ENCODE results near the gene REXO1.
A peak's percentile ranks its signal among the peaks of the same experiment; 100 is the strongest.
"Not testable (repeated sequence)": the region's sequence is repeated elsewhere in the genome, so short reads cannot be mapped to it uniquely, and the experiment has no call there.

Gene REXO1

DNA sequence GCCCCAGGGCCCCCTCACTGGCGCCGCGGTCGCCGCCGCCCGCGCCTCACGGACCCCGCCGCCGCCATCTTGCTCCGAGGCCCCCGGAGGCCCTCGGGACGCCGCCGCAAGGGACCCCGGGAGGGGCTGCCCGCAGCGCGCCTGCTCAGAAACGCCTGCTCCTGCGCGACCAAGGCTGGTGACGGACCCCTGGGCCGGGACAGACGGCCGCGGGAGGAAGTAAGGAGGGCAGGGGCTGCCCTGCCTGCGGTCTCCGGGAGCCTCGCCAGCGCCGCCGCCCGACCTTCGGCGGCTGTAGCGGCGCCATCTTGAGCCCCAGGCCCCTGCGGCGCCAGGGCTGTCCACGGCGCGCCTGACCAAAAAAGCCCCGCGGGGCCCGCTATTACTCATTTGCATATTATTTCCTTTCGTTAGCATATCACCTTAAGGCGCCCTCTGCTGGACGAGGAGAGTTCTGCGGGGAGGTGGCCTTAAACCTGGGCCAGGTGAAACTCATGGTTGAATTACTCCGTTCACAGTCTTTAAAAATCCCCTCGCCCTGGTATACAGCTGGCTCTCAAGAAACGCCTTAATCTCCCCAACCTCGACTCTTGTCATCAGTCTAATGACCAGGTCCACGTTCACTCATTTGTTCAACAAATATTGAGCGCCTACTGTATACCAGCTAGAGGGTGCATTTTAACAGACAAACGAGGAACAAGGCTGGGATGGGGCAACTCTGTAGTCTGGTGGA is at the start of gene REXO1:
TSS of gene REXO1 (minus strand) at position 85 of the 733 bp plus-strand sequence. CDS start 125 bp downstream, outside the sequence.
- peak; percentile 98 for DNase-seq

DNA sequence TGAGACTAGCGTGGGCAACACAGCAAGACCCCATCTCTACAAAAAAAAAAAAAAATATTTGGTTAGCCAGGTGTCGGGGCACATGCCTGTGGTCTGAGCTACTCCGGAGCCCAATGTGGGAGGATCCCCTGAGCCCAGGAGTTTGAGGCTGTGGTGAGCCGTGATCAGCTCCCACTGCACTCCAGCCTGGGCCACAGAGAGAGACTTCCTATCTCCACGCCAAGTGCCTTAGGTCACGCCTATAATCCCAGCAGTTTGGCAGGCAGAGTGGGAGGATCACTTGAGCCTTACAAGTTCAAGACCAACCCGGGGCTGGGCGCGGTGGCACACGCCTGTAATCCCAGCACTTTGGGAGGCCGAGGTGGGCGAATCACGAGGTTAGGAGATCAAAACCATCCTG is 48.2 kb upstream of the REXO1 start:
- no peak for DNase-seq

DNA sequence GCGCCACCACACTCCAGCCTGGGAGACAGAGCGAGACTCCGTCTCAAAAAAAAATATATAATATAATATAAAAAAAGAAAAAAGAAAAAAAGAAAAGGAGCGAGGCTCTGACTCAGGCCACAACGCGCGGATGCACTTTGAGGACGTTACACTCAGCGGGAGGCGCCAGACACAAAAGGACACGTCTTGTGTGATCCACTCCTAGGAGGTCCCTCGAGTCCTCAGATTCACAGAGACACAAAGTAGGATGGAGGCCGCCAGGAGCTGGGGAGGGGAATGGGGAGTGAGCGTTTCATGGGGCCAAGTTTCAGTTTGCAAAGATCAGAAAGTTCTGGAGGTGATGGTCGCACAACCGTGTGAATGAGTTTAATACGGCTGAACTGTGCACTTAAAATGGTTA is 45.5 kb upstream of the REXO1 start:
- no peak for DNase-seq

- no peak for DNase-seq
Observed at GRCh38 chr19:1889907-1890306, 41.6 kb upstream of the REXO1 start.

DNA sequence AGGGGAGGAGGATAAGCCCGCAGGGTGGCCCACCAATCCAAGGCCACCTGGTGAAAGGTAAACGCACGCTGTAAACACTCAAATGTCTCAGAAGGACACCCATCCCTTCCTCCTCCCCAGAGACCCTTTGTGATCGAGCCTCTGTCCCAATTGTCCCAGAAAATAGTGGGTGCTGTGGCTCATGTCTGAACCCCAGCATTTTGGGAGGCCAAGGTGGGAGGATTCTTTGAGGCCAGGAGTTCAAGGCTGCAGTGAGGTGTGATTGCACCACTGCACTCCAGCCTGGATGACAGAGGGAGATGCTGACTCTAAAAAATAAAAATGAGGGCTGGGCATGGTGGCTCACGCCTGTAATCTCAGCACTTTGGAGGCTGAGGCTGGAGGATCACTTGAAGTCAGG is 40.1 kb upstream of the REXO1 start:
- no peak for DNase-seq

DNA sequence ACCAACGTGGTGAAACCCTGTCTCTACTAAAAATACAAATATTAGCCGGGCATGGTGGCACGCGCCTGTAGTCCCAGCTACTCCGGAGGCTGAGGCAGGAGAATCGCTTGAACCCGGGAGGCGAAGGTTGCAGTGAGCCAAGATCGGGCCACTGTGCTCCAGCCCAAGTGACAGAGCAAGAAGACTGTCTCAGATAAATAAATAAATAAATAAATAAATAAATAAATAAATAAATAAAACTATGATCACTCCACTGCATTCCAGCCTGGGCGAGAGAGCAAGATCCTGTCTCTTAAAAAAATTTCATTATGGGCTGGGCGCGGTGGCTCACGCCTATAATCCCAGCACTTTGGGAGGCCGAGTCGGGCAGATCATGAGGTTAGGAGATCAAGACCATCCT is 38.1 kb upstream of the REXO1 start:
- DNase-seq, result not testable (repeated sequence)

DNA sequence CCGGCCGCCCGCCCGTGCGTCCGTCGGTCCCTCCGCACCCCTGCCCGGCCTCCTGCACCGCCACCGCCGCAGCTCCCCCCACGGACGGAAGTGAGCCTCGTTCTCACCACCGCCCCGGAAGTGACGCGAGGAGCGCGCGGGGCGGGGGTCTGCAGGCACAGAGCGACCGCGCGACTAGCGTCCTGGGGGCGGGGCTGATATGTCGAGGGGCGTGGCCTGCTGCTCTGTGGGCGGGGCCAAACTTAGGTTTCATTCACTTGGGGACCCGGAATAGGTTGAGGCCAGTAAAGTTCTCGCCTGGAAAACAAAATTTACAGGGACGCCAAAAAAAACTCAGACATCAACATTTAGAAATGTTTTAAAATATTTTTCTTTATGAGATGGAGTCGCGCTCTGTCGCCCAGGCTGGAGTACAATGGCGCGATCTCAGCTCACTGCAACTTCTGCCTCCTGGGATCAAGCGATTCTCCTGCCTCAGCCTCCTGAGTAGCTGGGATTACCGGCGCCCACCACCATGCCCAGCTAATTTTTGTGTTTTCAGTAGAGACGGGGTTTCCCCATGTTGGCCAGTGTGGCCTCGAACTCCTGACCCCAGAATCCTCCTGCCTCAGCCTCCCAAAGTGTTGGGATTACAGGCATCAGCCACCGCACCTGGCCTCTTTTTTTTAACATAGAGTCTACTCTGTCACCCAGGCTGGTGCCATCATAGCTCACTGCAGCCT is 37.3 kb upstream of the REXO1 start, which contains the start of gene ABHD17A:
TSS of gene ABHD17A (minus strand) at position 99 of the 722 bp plus-strand sequence. CDS start 3,930 bp downstream, outside the sequence.
- DNase-seq, result peak; percentile 97

- no peak for DNase-seq
Observed at GRCh38 chr19:1884719-1885334, 36.5 kb upstream of the REXO1 start.

GRCh38 chr19:1884291-1884718 is 36.0 kb upstream of the REXO1 start:
- no peak for DNase-seq

DNA sequence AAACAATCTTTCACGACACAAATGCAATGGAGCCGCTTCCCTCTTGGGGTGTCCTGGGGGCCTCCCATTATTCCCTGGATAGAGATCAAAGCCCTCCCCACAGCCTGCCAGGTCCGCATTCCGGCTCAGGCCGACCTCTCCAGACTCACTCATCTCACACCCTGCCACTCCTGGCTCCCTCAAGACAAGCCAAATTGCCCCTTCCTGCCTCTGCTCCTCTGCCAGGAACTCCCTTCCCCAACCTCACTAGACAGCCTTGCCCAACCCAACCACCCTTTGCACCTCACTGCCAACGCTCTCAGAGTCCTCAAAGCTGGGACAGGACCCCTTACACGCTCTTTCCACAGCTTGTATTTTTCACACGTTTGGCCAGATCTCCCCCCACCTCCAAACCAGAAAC is 35.5 kb upstream of the REXO1 start:
- no peak for DNase-seq

- DNase-seq, result no peak
Observed at GRCh38 chr19:1882786-1883692, 34.8 kb upstream of the REXO1 start.

DNA sequence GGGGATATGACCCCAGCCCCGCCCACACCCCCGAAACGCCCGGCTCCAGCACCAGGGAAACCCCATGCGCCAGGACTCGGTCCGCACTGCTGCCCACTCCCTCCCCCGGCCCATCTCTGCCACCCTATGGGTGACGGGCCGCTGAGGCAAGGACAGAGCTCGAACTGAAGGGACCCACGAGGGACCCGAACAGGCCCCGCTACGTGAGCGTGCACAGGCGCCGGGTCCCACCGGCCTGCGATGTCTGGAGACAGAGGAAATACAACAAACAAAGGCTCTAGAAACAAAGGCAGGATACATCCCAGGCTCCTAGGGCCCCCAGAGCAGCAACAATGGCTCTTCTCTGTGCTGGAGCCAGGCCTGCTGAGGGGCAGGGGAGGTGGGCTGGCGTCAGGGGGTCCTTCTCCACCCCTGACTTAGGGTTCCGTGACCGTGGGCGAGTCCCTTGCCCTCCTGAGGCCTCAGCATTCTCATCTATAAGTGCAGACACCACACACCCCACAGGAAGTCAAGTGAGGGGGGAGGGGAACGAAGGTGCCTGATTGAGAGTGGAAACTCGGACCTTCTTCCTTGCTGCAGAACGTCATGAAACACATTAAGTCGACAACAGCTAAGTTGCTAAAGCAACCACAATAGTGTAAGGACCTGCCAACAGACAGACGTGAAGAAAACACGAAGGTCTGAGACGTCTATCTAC is 34.0 kb upstream of the REXO1 start:
- no peak for DNase-seq

GRCh38 chr19:1881393-1882088 is 33.3 kb upstream of the REXO1 start:
- DNase-seq, result not testable (repeated sequence)

GRCh38 chr19:1880611-1881392 is 32.5 kb upstream of the REXO1 start:
- no peak for DNase-seq

GRCh38 chr19:1879982-1880381 is 31.7 kb upstream of the REXO1 start:
- not testable (repeated sequence) for DNase-seq

- DNase-seq, result not testable (repeated sequence)
Observed at GRCh38 chr19:1878583-1878982, 30.3 kb upstream of the REXO1 start.

- not testable (repeated sequence) for DNase-seq
Observed at GRCh38 chr19:1877280-1877660, 29.0 kb upstream of the REXO1 start.

GRCh38 chr19:1876496-1877279 is 28.4 kb upstream of the REXO1 start:
- DNase-seq, result peak; percentile 56

DNA sequence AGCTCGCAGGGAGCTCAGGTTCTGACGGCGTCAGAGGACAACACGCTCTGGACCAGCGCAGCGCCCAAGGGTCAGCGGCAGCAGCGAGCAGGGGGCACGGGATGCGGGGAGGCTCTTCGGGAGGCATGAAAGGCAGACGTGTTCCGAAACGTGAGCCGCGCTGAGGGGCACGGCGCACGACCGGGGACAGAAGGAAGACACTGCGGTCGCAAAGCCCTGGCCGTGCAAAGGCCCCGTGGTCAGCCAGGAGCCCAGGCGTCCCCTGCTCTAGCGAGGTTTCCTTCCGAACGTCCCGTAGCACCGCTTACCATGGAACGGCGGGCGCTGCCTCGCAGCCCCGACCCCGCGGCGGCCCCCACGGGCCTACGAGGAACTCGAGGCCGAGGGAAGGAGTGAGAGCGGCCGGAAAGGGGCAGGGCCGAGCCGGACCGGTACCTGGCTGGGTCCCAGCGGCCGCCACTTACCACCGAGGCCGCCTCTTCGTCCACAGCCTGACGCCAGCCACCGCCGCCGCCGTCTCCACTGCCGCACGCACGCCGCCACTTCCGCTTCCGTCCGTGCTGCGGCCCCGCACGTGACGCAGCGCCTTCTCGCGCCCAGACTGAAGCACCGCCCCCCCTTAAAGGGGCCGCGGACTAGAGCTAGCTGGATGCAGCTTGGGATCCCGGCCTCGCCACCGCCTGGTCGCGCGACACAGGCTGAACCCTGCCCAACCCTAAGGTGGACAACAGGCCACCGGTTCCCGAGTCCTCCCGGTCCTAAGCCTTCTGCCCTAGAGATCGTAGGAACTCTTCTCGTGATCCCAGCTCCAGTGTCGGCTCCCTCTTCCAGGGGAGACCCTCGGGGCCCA is 27.6 kb upstream of the REXO1 start:
- DNase-seq, result peak; percentile 91
